DOHH2 (cell line): ENCODE measurements around the gene SEMA5A.

Source experiments
- H3F3A ChIP-seq: fragments of 200-600 bp; sonication (generic), shearing (Covaris generic); 2 replicates; pipeline ENCODE4 v1.6.0; 2016; ENCODE audit warnings: antibody characterized with exemption, mild to moderate bottlenecking; ENCODE audit not compliant: control insufficient read depth, insufficient read depth
- H3K27ac ChIP-seq: fragments of 200-600 bp; sonication (generic); 2 replicates; pipeline ENCODE4 v1.5.1; 2014; ENCODE audit warnings: low read depth, mild to moderate bottlenecking, low read length, moderate library complexity
- H3K27me3 ChIP-seq: fragments of 200-600 bp; sonication (generic); 2 replicates; pipeline ENCODE4 v1.6.1; 2014; ENCODE audit warnings: mild to moderate bottlenecking, low read length, mixed read lengths; ENCODE audit not compliant: control insufficient read depth
- H3K36me3 ChIP-seq: fragments of 200-600 bp; sonication (generic); 2 replicates; pipeline ENCODE4 v1.6.1; 2014; ENCODE audit warnings: mild to moderate bottlenecking, low read length, moderate library complexity, mixed read lengths; ENCODE audit not compliant: control insufficient read depth
- H3K4me1 ChIP-seq: fragments of 200-600 bp; sonication (generic); 2 replicates; pipeline ENCODE4 v1.6.1; 2014; ENCODE audit warnings: mild to moderate bottlenecking, low read length, mixed read lengths; ENCODE audit not compliant: control insufficient read depth
- H3K4me2 ChIP-seq: fragments of 200-600 bp; sonication (generic); 2 replicates; pipeline ENCODE4 v1.6.0; 2014; ENCODE audit warnings: mild to moderate bottlenecking, low read length, moderate library complexity
- H3K4me3 ChIP-seq: fragments of 200-600 bp; sonication (generic); 2 replicates; pipeline ENCODE4 v1.5.1; 2014; ENCODE audit warnings: mild to moderate bottlenecking, low read length, mixed read lengths
- H3K79me2 ChIP-seq: fragments of 200-600 bp; sonication (generic); 2 replicates; pipeline ENCODE4 v1.6.1; 2014; ENCODE audit warnings: mild to moderate bottlenecking, low read length, mixed read lengths; ENCODE audit not compliant: control insufficient read depth
- H3K9me2 ChIP-seq: fragments of 200-600 bp; sonication (generic); replicated peaks from 2 replicates; pipeline ENCODE4 v1.6.1; 2014; ENCODE audit warnings: mild to moderate bottlenecking, low read length, mixed read lengths; ENCODE audit not compliant: control insufficient read depth
- H3K9me3 ChIP-seq: fragments of 200-600 bp; sonication (generic); 2 replicates; pipeline ENCODE4 v1.6.1; 2014; ENCODE audit warnings: antibody characterized with exemption, low read length, mixed read lengths; ENCODE audit not compliant: control insufficient read depth, insufficient read depth
- H4K20me1 ChIP-seq: fragments of 200-600 bp; sonication (generic); 2 replicates; pipeline ENCODE4 v1.6.0; 2014; ENCODE audit warnings: low read depth, mild to moderate bottlenecking, antibody characterized with exemption, low read length, moderate library complexity; ENCODE audit not compliant: control insufficient read depth, insufficient read depth
- CTCF ChIP-seq: fragments of 200-600 bp; sonication (generic); IDR thresholded peaks from one replicate; pipeline ENCODE4 v1.5.1; 2014; ENCODE audit warnings: antibody characterized with exemption, mild to moderate bottlenecking, low read depth, low read length; ENCODE audit not compliant: poor library complexity, severe bottlenecking
- EZH2phosphoT487 ChIP-seq: fragments of 200-600 bp; sonication (generic); IDR thresholded peaks from 2 replicates; pipeline ENCODE4 v1.6.1; 2017; ENCODE audit warnings: borderline replicate concordance, mild to moderate bottlenecking, antibody characterized with exemption, low read length, moderate library complexity, mixed read lengths

Gene SEMA5A

GRCh38 chr5:9209846-9210492 lies 335.9 kb downstream of the SEMA5A start:
- no peaks in the 10 kb centered on the region for H3K36me3 ChIP-seq

GRCh38 chr5:9207817-9208418 lies 338.0 kb downstream of the SEMA5A start:
- TF ChIP-seq EZH2phosphoT487 (no peak), CTCF (peak; percentile 51)
- H3K9me2 ChIP-seq, result no peaks in the 10 kb centered on the region
- H3K27me3 ChIP-seq, result no peaks in the 10 kb centered on the region; the same call in 1 of the 2 replicates
- H4K20me1 ChIP-seq, result no peaks in the 10 kb centered on the region
- no peaks in the 10 kb centered on the region for H3K36me3 ChIP-seq
- no peaks in the 10 kb centered on the region for H3F3A ChIP-seq
- no peak overlapping the region for H3K4me3 ChIP-seq
- no peaks in the 10 kb centered on the region for H3K4me1 ChIP-seq
- no peaks in the 10 kb centered on the region for H3K79me2 ChIP-seq
- H3K9me3 ChIP-seq, result no peaks in the 10 kb centered on the region
- H3K4me2 ChIP-seq, result no peak overlapping the region
- no peak overlapping the region for H3K27ac ChIP-seq

More at GRCh38 chr5:9209846-9210492, 335.9 kb downstream of the SEMA5A start:
- TF ChIP-seq CTCF (no peak), EZH2phosphoT487 (no peak)
- no peaks in the 10 kb centered on the region; the same call in 1 of the 2 replicates for H3K27me3 ChIP-seq
- no peaks in the 10 kb centered on the region for H3K4me1 ChIP-seq
- H3K4me3 ChIP-seq, result no peak overlapping the region
- no peaks in the 10 kb centered on the region for H3K9me3 ChIP-seq
- H3K4me2 ChIP-seq, result no peak overlapping the region
- H3K79me2 ChIP-seq, result no peaks in the 10 kb centered on the region
- no peaks in the 10 kb centered on the region for H3F3A ChIP-seq
- no peaks in the 10 kb centered on the region for H3K9me2 ChIP-seq
- H4K20me1 ChIP-seq, result no peaks in the 10 kb centered on the region
- no peak overlapping the region for H3K27ac ChIP-seq

- no peaks in the 10 kb centered on the region for H3F3A ChIP-seq
- H3K27me3 ChIP-seq, result no peaks in the 10 kb centered on the region
- no peak overlapping the region for H3K27ac ChIP-seq
- no peaks in the 10 kb centered on the region for H3K36me3 ChIP-seq
- H3K4me3 ChIP-seq, result no peak overlapping the region
- H3K4me2 ChIP-seq, result no peak overlapping the region
- no peaks in the 10 kb centered on the region for H3K9me3 ChIP-seq
- TF ChIP-seq CTCF, result no peak
- no peak for TF ChIP-seq EZH2phosphoT487
- H3K9me2 ChIP-seq, result no peaks in the 10 kb centered on the region
- peaks cover 17% of the 10 kb centered on the region for H3K4me1 ChIP-seq
- no peaks in the 10 kb centered on the region for H3K79me2 ChIP-seq
- no peaks in the 10 kb centered on the region for H4K20me1 ChIP-seq
Observed at GRCh38 chr5:9202636-9203035, 343.2 kb downstream of the SEMA5A start.
